Fibroblast of peridontal ligament (primary cell): ENCODE measurements around the gene H2BK1.

Experiments used
- DNase-seq: peaks from one replicate; pipeline ENCODE4 v3.0.0-alpha.2; 2010; ENCODE audit errors: extremely low read depth

The H2BK1 gene

DNA sequence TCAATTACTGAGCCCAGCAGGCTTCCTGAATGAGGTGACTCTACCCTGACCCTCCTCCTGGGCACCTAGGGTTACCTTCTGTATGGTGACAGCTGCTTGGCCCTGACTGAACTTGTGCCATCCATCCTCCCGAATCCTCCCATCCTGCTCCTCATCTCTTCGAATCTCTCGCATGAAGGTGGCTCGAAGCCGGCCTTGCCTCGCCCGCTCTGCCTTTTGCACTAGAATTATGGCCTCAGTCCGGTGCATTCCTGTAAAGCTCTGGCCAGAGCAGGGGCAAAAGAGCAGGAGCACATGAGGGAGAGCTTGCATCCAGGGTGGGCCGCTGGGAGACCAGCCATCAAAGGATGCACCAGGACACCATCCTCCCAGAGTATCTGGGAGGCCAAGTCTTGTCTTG is 7.5 kb downstream of the H2BK1 start:
- DNase-seq = no peak

DNA sequence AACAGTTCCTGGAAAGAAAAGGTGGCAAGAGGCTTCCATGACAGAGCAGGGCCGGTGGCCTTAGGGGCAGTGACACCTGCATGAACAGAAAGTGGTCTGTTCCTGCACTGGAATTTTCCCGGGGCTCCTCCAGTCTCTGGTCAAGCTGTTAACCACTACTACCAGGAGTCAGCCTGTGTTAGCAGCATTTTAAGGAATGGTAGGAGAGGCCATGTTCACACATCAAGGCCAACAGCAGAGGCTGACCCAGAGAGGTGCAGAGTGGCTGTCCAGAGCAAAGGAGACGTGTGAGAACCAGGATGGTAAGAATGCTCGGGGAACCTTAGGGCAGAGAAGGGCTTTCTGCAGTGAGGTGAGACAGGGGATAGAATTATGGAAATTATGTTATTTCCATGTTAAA is 8.5 kb downstream of the H2BK1 start:
- DNase-seq = no peak

DNA sequence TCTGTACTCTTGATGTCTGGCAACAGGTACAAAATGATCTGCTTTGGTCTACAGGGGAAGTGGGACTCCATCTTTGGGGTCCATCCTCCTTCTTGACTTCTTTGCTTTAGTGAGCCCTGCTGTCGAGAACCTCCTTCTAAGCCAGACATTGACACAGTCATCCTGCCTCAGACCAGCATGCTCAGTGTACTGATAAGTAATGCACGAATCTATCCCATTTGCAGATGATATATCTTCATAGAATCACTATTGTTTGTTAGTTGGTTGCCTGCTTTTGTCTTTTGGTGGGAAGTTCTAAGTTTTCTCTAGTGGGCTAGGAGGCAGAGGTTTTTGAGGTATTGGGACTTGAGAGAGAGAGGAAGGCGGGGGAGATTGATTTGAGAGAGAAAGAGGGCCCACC is 8.9 kb downstream of the H2BK1 start:
- DNase-seq = no peak

DNA sequence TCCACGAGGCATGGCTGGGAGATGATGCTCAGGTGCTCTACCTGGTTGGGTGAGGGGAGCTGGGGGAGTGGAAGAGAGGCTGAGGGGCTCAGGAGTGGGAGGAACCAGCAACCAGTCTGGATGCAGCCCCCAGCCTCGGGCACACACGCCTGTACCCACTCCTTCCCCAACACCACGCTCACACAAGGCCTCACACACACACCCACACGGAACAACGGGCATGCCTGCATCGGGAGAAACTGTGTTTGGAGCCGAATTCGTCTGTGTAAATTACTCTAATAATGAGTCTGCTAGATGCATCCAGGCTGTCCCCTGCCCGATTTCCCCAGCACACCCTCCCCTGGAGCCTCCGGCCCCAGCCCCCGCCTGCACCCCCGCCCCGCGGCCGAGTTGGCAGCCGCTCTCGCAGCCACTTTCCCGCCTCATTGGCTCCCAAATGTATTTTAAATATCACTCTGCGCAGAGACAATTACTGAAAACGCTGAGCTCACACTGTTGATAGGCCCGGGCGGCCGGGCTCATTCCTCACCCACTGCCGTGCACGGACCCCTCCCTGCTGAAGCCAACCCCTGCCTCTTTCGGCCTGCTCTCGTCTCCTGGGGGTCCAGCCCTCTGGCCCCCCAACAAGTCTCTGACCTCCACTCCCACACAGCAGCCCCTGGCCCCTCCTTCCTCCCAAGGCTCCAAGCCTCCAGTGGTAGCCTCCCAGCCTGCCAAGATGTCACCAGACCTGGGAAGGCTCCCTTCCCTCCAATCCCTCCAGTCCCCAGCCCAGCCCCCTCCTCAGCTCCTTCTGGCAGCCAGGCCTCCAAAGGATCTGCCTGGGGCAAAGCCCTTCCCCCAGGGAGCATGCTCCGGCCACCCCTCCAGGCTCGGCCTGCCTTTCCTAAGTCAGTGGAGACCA is 11.1 kb downstream of the H2BK1 start:
- DNase-seq = no peak

DNA sequence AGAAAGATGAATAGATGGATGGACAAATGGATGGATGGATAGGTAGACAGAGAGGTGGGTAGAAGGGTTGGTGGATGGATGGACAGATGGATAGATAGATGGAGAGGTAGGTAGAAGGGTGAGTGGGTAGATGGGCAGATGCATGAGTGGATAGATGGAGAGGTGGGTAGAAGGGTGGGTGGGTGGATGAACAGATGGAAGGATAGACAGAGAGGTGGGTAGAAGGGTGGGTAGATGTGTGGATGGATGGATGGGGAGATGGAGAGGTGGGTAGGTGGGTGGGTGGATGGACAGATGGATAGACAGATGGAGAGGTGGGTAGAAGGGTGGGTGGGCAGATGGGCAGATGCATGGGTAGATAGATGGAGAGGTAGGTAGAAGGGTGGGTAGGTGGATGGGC is 12.4 kb downstream of the H2BK1 start:
- DNase-seq = no peak

DNA sequence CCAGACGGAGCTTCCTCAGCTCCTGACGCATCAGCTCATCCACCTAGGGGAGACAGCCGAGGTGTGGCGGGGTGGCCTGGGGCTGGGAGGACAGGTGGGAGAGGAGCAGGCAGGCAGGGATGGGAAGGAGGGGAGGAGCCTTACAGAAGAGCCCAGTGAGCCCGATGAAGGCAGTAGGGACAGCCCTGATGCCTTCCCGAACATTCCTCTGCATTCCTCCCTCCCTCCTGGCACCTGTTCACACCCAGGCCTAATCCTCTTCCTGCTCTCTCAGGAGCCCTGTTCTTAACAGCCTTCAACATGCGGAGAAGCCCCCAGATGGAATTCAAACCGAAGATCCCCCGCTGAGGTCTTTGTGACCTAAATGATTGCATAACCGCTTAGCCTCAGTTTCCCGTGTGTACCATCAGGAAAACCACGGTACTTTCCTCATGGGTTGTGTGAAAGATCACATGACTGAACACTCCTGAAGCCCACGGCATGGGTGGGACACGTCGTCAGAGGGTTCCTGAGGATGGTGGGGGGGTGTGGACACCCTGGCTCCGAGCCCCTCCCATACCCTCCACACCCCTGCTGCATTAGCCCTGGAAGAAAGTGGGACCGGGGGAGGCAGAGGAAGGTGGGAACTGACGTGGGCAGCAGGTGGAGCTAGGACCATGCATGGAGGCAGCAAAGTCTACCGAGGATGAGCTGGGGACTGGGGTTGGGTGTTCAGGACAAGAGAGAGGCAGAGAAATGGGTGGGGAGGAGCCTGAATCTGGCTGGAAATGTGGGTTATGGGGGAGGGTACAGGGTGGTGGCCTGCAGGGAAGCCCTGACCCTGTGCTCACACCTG is 14.5 kb downstream of the H2BK1 start:
- DNase-seq = no peak

DNA sequence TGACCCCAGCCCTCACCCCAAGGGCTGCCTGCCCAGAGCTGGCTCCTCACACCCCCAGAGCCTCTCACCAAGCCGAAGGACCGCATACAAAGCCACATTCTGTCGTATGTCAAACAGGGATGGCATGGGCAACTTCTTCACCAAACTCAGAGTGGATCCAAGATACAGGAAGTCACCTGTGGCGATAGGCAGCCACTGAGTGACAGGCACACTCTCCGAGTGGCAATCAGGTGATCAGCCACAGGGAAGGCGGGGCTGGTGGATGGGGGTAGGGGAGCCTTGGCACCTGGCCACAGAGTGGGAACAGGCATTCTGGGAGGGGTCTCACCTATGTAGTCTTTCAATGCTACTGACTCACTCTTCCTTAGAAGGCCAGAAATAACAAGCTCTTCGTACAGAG is 16.1 kb downstream of the H2BK1 start:
- DNase-seq = no peak

DNA sequence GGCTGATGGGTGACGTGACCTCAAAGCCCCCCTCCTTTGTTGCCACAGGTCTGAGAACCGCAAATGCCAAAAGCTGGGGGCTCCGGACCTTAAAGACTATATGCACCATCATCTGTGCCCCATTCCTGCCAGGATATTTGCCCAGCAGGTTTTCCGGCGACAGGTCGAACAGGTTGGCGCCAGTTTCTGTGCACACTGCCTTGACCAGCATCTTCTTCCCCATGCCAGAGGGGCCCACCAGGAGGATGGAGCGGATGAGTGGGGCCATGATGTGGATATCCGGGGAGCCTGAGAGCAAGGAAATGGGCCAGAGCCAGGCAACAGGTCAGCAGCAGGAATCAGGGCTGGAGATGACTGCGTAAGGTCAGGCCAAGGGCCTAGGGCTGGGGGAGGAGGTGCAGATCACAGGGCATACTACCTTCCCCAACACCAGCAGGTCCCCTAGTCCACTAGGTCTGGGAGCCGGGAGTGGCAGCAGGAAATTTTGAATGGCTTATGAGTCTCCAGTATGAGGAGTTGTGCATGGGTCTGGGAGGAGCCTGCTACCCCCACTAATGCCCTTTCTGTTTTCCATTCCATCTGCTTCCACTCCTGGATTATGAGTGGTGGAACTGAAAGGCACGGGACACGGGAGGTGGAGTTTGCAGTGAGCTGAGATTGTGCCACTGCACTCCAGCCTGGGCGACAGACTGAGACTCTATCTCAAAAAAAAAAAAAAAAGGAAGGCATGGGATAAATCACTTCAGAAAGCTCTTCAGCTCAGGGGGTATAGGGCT is 16.9 kb downstream of the H2BK1 start:
- DNase-seq = no peak

DNA sequence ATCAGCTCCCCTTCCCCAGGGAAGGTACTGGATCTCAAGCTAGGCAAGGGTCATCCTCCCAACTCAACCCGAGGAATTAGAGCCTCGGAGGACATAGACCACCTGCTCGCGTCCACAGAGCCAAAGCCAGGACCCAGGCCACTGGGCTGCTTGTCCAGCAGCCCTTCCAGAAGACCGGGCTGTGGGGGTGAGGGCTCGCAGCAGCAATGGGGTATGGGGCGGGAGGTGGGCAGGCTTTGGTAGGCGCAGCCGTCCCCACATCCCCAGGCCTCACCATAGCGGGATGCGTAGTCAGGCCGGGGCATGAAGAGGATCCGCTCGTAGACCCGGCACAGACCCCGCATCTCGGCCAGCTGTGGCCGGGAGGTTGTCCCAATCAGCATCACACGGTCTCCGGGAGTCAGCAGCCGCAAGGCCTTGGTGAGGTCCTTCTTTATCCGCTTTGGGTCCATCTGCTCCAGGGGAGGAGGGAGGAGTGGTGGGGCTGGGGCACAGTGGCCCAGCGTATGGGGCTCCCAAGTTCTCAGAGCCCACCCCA is 18.2 kb downstream of the H2BK1 start:
- no peak for DNase-seq

DNA sequence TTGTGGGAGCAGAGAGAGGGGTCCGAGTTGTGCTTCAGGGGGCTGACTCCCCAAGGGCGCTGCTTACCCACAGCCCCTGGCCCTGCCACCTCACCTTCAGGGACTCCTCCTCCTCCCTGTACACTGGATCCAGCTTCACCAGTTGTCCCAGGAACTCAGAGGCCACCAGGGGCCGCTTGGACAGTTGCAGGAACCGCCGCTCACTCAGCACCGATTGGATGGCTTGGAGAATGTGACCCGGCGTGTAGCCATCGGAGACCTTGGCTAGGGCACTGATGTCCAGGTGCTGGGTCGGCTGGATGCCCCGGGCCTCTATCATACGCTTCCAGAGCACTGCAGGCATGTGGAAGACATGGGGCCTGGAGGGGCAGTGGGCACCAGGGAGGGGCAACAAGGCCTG is 18.7 kb downstream of the H2BK1 start:
- DNase-seq = no peak

DNA sequence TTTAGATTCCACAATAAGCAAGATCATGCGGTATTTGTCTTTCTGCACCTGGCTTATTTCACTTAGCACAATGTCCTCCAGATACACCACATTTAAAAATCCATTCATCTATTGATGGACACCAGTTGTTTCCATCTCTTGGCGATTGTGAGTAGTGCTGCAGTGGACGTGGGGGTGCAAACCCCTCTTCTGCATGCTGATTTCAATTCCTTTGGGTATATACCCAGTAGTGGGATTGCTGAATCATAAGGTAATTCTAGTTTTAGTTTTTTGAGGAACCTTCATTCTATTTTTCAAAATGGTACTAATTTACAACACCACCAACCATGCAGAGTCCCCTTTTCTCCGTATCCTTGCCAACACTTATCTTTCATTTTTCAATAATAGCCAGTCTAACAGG is 21.2 kb downstream of the H2BK1 start:
- DNase-seq = no peak

DNA sequence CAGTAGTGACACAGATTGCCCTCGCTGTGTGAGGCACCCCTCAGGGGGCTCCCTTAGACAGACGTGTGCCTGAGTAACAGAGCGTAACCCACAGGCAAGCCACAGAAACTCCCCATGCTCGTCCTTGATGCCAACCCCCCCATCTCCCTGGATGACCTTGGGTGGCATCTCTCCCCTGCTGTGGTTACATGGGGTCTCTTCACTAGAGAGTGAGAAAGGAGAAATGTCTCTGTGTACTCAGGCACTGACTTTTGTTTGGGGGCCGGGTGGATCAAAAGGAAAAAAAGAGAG is 22.1 kb downstream of the H2BK1 start:
- DNase-seq = no peak

DNA sequence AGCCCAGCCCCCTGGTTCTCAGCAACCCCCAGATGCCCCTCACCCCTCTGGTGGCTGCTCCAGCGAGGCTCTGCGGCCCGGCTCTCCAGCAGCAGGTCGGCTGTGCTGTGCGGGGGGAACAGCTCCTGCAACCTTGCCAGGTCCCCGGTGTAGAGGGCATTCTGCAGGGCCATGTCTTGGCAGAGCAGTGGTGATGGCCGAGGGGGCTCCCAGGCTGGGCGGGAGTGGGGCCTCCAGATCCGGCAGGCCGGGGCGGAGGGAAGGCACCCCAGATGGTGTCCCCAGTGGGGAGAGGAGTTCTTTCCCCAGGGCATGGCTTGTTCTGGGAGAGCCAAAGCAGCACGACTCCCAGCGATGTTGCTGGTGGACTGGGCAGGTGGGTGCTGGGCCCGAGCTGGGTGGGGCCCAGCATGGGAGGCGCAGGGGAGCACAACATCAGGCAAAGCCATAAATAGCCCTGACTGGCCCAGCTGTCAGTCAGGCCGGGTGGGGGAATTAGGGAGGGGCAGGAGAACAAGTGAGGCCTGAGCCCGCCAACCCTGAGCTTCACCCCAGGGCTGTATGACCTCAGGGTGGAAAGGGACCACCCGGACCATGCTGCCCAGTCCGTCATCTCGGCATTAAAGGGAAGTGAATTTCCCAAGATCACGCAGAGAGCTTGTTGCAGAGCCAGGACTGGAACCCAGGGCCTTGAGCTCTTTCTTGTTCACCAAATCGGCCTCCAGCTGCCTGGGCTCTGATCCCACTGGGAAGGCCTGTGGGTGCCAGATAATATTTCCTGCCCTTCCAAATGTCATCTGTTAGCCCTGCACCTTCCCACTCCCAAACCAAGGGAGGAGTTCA is 22.7 kb downstream of the H2BK1 start:
- no peak for DNase-seq

DNA sequence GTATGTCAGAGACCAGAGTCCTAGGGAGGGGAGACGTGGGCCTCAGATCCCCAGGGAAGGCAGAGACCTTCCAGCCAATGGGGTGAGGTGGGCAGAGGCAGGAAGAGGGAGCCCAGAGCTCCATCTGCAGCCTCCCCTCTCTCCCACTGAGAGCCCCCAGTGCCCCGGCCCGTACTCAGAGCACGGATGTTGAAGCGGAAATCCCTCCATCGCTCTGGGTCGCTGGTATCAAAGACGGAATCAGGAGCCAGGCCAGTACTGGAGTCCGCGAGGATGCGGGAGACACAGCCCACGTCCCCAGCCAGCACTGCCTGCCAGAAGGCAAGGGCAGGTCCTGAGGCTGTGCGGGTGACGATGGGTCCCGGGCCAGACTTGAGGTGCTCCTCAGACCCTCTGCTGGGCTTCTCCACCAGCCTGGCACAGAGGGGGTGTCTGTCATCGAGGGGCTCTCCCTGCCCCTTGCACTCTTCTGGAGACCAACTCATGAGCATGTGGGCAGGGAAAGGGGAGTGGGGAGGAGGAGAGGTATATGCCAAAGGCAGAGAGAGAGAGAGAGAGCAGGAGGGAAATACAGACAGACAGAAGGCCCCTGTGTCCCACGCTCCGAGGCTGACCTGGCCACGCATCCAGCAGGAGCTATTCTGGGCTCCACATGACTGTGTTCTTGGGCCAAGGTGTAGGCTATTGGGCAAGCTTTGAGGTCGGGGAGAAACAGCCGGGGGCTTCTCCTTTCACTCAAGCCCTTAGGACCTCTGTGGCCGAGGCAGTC is 23.5 kb downstream of the H2BK1 start, which contains the start of gene ASB10:
Gene ASB10, minus strand, starts transcription at position 611 of the 769 bp plus-strand sequence. Its CDS starts 120 bp downstream, at position 491.
- DNase-seq = no peak

DNA sequence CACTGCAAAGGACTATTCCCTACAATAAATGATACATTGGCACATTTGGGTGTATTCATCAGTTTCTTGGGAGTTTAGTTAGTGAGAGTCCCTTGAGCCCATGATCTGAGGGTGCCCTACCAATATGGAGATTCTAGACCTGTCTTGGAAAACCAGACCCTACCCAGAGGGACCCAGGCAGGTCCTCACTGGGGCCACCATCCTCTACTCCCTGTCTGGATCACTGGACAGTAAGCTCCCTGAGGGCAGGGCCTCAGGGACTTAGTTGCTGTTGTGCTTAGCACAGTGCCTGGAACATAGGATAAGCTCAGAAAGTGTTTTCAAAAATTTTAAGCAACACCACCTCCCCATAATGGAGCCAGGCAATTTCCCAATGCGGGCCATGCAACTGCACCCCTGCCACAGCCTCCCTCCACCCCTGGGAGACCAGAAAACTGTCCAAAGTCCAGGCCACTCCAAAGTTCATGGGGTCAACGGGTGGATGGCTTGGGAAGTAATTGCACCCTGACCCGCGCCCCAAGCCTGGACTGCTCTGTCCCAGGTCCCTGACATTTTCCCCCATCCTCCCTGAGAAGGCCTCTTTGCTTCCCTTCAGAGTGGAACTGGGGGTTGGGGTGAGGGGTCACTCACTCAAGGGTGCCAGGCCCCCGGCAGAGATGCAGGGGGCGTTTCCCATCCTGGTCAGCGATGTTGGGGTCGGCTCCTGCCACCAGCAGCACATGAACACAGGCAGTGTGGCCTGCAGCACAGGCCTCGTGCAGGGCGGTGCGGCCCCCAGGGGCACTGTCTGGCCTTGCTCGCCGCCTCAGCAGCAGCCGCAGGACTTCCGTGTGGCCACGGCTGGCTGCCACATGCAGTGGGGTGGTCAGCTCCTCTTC is 24.3 kb downstream of the H2BK1 start:
- no peak for DNase-seq

DNA sequence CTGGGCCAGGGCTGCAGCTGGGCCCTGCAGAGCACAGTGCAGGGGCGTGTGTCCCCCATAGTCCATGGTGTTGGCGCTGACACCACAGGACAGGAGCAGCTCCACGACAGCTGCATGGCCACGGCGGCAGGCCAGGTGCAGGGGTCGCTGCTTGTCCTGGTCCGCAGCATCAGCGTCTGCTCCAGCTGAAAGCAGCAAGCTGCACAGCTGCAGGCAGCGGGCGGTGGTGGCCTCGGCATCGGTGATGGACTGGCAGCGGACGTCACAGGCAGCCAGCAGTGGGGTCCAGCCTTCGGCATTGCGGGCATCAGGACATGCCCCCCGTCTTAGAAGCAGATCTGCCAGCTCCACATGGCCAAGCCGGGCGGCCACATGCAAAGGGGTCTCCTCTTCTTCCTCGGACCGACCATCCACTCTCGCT is 29.3 kb downstream of the H2BK1 start:
- DNase-seq = no peak

DNA sequence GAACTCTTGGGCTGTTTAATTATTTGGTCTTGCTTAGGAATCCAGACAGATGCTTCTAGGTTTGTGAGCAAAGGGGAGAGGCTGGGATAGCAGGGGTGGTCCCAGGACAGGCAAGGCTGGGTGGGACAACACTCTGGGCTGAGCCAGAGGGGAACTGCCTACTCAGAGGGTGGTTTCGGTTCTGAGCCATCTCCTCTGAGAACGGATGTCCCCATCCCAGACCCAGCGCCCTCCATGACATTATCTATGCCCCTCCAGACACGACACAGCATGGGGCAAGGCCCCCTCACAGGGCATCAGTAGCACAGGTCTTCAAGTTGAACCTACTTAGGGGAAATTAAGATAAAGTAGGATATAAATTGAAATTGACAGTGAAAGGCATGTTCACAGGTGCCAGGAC is 30.3 kb downstream of the H2BK1 start:
- DNase-seq = no peak

DNA sequence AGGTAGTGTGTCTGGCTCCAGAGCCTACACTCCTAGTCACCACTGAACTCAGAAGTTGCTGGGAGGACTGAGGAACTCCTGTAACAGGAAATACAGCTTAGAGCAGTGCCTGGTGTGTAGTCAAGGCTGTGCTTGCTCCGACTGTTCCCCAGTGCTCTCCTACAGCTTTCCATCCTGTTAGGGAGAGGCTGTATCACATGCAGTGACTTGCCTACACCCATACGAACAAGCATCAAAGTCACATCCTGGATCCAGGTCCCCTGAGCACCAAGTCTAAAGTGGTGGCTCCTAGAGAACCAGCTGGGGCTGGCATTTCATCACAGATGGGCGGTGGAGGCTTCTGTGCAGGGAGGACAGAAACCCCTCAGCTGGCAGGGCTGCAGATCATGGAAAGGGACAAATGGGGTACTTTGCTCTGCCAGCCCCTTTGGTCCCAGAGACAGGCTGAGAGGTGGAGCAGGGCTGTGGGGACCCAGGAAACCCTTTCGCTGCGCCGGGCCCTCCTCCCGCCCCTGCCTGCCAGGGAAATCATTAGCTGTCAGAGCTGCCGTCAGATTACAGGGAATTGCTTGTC is 30.9 kb downstream of the H2BK1 start:
- DNase-seq = no peak

DNA sequence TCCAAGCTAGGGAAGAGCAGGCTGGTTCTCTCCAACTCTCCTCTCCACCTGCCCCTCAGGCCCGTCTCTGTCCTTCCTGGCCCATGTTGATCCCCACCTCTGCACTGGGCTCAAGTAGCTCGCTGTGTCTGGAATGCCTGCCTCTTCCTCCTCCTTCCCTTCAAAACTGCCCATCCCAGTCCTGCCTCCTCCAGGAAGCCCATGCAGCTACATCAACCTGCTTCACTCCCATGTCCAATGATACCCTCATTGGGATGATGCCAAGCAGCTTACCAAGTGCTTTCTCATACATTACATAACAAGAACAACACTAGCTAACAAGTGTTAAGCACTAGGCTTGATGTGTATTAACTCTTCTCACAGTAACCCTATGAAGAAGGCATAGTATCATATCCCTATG is 31.5 kb downstream of the H2BK1 start:
- no peak for DNase-seq
